ENCODE results near the gene LPP.

Gene LPP

DNA sequence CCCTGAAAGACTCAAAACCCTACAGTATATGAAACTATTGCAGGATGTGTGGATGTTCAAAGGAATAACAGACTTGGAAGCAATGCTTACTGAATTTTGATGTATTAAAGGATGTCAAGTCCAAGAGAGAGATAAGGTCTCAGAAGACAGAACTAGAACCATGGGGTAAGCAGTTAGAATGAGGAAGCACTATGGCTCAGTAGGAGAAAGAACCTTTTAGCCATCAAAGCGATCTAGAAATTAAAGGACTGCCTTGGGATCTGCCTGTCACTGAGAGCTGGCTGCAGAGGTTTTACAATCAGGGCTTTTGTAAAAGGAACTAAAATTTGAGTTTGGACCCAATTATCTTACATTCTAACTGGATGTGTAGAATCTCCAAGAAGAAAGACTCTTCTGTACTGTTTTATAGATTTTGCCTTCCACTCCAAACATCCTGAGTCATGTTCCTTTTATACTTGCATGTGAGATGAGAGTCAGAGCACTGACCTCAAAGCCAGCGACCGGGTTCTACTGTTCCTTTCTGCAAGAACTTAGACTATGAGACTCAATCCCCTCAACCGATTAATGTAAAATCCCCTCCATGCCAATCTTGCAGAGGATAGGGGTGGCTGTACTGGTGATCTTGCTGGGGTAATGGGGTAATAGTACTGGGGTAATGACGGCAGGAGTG is 605.5 kb downstream of the LPP start:
- H3F3A ChIP-seq (ENCODE audit: control insufficient read depth, insufficient read depth), result peaks cover 17% of the 10 kb centered on the region
- TF ChIP-seq CTCF (IDR thresholded peaks at IDR 0.05; ENCODE audit: low read depth, low read length, poor library complexity, severe bottlenecking) (no peak), EZH2phosphoT487 (IDR thresholded peaks at IDR 0.05; ENCODE audit: borderline replicate concordance, low read length) (no peak)
- no peak overlapping the region for H3K4me3 ChIP-seq (ENCODE audit: low read length)
- peaks cover 48% of the 10 kb centered on the region for H3K4me1 ChIP-seq (ENCODE audit: control insufficient read depth, low read length)
- no peaks in the 10 kb centered on the region for H4K20me1 ChIP-seq (ENCODE audit: control insufficient read depth, insufficient read depth, low read depth, low read length)
- H3K27me3 ChIP-seq (ENCODE audit: control insufficient read depth, low read length), result no peaks in the 10 kb centered on the region
- H3K4me2 ChIP-seq (ENCODE audit: low read length), result no peak overlapping the region
- no peak overlapping the region for H3K27ac ChIP-seq (ENCODE audit: low read depth, low read length)
- no peaks in the 10 kb centered on the region for H3K9me3 ChIP-seq (ENCODE audit: control insufficient read depth, insufficient read depth, low read length)
- no peaks in the 10 kb centered on the region for H3K9me2 ChIP-seq (replicated peaks; ENCODE audit: control insufficient read depth, low read length)
- no peaks in the 10 kb centered on the region for H3K36me3 ChIP-seq (ENCODE audit: control insufficient read depth, low read length)
- peaks cover 5% of the 10 kb centered on the region for H3K79me2 ChIP-seq (ENCODE audit: control insufficient read depth, low read length)

DNA sequence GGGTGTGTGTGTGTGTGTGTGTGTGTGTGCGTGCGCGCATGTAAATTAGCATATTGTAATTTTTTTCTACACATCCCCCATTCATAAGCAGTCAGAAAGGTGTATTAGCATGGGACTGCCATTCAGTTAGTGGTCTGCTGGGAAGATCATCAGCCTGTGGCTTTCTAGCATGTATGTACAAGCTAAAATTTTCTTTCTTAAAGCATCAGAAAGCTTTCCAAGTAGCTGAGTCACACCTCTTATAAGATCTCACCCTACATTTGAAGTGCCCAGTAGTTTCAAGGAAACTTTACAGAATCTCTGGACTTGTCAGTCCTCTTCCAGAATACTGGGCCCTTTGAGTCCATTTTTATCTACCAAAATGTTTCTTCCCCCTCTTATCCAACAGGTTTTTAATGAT is 606.5 kb downstream of the LPP start:
- H3K27me3 ChIP-seq (ENCODE audit: control insufficient read depth, low read length), result no peaks in the 10 kb centered on the region
- H3K4me1 ChIP-seq (ENCODE audit: control insufficient read depth, low read length), result peaks cover 43% of the 10 kb centered on the region
- H3K9me2 ChIP-seq (replicated peaks; ENCODE audit: control insufficient read depth, low read length), result no peaks in the 10 kb centered on the region
- H3K9me3 ChIP-seq (ENCODE audit: control insufficient read depth, insufficient read depth, low read length), result no peaks in the 10 kb centered on the region
- peaks cover under 1% of the 10 kb centered on the region for H3K79me2 ChIP-seq (ENCODE audit: control insufficient read depth, low read length)
- H3K36me3 ChIP-seq (ENCODE audit: control insufficient read depth, low read length), result no peaks in the 10 kb centered on the region
- TF ChIP-seq CTCF (IDR thresholded peaks at IDR 0.05; ENCODE audit: low read depth, low read length, poor library complexity, severe bottlenecking), result no peak
- TF ChIP-seq EZH2phosphoT487 (IDR thresholded peaks at IDR 0.05; ENCODE audit: borderline replicate concordance, low read length), result no peak
- H3K4me2 ChIP-seq (ENCODE audit: low read length), result no peak overlapping the region
- H3K4me3 ChIP-seq (ENCODE audit: low read length), result no peak overlapping the region
- no peak overlapping the region for H3K27ac ChIP-seq (ENCODE audit: low read depth, low read length)
- H4K20me1 ChIP-seq (ENCODE audit: control insufficient read depth, insufficient read depth, low read depth, low read length), result no peaks in the 10 kb centered on the region
- H3F3A ChIP-seq (ENCODE audit: control insufficient read depth, insufficient read depth), result peaks cover 10% of the 10 kb centered on the region; the same call in 1 of the 2 replicates

DNA sequence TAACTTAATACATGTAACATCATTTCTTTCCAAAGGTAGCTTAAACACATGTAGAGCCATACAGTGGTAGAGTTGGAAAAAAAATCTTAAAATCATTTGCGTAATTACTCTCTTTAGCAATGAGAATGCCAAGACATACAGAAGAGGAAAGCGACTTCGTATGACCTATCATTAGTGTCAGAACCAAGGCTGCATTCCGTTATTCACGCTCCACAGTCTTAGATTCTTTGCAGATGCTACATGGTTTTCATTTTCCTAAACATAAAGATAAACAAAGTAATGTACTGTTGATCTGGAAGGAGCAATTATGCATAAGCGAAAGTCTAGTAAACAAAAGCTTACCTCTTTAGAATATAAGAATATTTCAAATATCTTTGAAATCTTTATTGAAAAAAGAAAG is 607.5 kb downstream of the LPP start:
- H3K79me2 ChIP-seq (ENCODE audit: control insufficient read depth, low read length), result no peaks in the 10 kb centered on the region
- no peaks in the 10 kb centered on the region for H3K36me3 ChIP-seq (ENCODE audit: control insufficient read depth, low read length)
- H3K4me3 ChIP-seq (ENCODE audit: low read length), result no peak overlapping the region
- no peaks in the 10 kb centered on the region for H3K9me3 ChIP-seq (ENCODE audit: control insufficient read depth, insufficient read depth, low read length)
- no peak overlapping the region for H3K27ac ChIP-seq (ENCODE audit: low read depth, low read length)
- no peaks in the 10 kb centered on the region for H4K20me1 ChIP-seq (ENCODE audit: control insufficient read depth, insufficient read depth, low read depth, low read length)
- no peak for TF ChIP-seq CTCF (IDR thresholded peaks at IDR 0.05; ENCODE audit: low read depth, low read length, poor library complexity, severe bottlenecking)
- TF ChIP-seq EZH2phosphoT487 (IDR thresholded peaks at IDR 0.05; ENCODE audit: borderline replicate concordance, low read length), result no peak
- peaks cover 33% of the 10 kb centered on the region for H3K4me1 ChIP-seq (ENCODE audit: control insufficient read depth, low read length)
- H3K9me2 ChIP-seq (replicated peaks; ENCODE audit: control insufficient read depth, low read length), result no peaks in the 10 kb centered on the region
- 0 out of 2 replicates have a peak, but pooled peaks cover 4% of the 10 kb centered on the region for H3F3A ChIP-seq (ENCODE audit: control insufficient read depth, insufficient read depth)
- H3K4me2 ChIP-seq (ENCODE audit: low read length), result no peak overlapping the region
- H3K27me3 ChIP-seq (ENCODE audit: control insufficient read depth, low read length), result no peaks in the 10 kb centered on the region
